Ammon's horn (tissue), 1 donor: ENCODE measurements around the gene NOL4L.

Experiments
- DNase-seq: peaks from one replicate; pipeline ENCODE4 v3.0.0-alpha.2; 2016; ENCODE audit warnings: low spot score

The NOL4L gene

GRCh38 chr20:32446301-32447100 lies 138.6 kb downstream of the NOL4L start:
- no peak for DNase-seq

DNA sequence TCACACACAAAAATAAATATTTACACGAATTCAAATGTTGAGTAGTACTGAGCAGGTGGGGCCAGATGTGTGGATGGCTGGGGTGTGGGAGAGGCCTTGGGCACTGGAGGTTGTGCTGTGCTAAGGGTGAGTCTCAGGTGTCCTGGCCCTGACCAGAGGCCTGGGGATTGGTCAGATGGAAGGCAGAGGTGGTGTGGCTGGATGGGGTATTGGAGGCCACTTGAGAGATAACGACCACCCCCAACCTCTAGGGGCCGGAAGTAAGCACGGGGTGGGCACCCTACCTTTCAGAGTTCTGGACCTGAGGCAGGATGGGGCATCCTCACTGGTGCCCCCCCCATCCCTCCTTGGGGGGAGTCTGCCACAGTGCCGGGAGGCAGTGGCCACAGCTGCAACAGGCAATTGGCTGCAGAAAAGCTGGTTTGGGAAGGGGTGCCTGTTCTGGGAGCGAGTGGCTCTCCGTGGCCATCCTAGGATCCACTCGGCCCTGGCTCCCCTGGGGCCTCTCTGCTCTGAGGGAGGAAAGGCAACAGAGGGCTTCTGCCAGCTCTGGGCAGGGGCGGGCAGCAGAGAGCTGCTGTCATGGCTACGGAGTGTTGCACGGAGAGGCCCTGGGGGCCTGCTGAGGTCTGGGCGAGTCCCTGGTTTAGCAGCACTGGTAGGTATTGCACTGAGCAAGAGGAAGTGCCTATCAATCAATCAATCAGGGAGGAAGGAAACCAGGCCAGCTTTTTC lies 139.4 kb downstream of the NOL4L start:
- peak; percentile 62 for DNase-seq

- DNase-seq, result no peak
Measured at GRCh38 chr20:32444474-32445220, 140.5 kb downstream of the NOL4L start.

DNA sequence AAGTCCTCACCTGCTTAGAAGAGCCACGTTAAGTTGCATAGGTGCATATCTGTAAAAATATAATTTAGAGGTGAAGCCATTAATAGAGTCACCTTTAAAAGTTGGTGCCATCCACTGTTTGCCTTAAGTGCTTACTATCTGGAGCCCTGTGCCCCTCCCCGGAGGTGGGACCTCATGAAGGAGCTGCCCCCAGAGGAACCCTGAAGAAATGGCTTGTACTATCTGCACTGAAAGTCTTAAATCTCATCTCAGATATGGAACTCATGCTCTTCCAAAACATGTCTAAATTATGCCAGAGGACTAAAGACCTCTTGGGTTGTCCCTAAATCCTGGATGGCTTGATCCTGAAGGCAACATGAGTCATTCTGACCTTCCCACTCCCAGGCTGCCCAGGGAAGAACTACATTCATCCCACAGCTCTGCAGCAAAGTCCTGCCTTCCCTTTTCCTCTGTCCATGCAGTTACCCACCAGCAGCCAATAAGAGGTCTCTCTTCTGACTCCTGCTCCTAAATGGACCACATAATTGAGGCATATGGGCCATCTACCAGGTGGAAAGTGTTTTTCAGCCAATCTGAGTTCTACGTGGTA lies 141.7 kb downstream of the NOL4L start:
- DNase-seq, result no peak

DNA sequence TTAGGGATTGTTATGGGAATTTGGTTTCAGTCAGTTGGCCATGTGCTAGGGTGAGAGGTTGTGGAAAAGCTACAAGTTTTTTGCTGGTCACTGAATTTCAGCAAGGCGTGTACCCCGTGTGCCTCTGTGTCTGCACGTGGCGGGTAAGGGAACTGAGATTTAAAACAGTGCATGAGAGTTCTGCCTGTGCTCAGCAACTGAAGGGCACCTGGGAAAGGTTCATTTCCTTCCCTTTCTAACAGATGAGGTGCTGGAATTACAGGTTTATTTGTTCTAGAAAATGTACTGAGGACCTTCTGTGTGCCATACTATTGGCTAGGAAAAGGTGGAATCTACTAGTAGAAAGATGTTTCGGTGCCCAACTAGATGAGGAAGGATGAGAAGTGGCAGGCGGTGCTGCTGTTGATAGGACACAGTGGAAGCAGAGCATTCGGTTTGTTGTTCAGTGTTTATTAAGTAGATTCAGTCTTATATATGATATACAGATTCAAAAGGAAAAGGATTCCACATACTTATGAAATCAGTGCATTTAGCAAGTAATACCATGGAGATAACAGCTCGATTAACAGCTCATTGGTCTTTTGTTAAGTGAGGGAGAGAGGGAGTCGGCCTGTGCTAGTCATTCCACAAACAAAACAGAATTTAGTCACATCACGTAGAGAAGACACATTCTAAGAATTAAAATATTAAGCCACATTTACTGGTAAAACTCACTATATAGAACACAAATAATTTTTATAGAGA lies 142.3 kb downstream of the NOL4L start:
- no peak for DNase-seq

- DNase-seq, result no peak
Measured at GRCh38 chr20:32441638-32442037, 143.5 kb downstream of the NOL4L start.

DNA sequence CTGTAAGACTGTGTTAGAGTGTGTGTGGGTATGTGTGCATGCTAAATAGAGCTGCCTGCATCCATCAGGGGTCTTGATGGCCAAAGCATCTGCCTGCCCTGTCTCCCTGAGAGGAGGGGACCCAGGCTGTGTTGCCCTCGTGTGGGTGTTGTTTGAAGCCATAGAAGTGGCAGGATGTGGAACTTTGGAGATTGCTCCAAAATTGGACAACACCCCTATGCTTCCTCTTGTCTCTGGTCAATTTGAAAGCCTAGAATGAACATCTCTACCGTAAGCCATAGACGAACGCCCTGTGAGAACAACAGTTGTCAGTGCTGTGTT lies 144.4 kb downstream of the NOL4L start:
- no peak for DNase-seq

GRCh38 chr20:32440069-32440757 lies 144.9 kb downstream of the NOL4L start:
- no peak for DNase-seq

GRCh38 chr20:32439132-32439829 lies 145.9 kb downstream of the NOL4L start:
- no peak for DNase-seq

- no peak for DNase-seq
Measured at GRCh38 chr20:32438331-32438858, 146.7 kb downstream of the NOL4L start.

- no peak for DNase-seq
Measured at GRCh38 chr20:32437391-32438074, 147.6 kb downstream of the NOL4L start.

DNA sequence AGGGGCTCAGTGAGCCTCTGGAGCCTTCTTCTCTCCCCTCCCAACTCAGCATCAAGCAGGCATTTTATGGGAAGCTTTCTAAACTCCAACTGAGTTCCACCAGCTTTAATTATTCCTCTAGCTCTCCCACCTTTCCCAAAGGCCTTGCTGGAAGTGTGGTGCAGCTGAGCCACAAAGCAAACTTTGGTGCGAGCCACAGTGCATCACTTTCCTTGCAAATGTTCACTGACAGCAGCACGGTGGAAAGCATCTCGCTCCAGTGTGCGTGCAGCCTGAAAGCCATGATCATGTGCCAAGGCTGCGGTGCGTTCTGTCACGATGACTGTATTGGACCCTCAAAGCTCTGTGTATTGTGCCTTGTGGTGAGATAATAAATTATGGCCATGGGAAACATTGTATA lies 148.2 kb downstream of the NOL4L start:
- DNase-seq, result no peak

- no peak for DNase-seq
Measured at GRCh38 chr20:32436142-32436861, 148.8 kb downstream of the NOL4L start.

DNA sequence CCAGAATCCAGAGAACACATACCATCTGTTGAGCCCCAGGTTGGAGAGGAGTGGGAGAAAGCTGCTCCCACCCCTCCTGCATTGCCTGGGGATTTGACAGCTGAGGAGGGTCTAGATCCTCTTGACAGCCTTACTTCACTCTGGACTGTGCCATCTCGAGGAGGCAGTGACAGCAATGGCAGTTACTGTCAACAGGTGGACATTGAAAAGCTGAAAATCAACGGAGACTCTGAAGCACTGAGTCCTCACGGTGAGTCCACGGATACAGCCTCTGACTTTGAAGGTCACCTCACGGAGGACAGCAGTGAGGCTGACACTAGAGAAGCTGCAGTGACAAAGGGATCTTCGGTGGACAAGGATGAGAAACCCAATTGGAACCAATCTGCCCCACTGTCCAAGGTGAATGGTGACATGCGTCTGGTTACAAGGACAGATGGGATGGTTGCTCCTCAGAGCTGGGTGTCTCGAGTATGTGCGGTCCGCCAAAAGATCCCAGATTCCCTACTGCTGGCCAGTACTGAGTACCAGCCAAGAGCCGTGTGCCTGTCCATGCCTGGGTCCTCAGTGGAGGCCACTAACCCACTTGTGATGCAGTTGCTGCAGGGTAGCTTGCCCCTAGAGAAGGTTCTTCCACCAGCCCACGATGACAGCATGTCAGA lies 149.6 kb downstream of the NOL4L start:
- DNase-seq, result no peak

- DNase-seq, result no peak
Measured at GRCh38 chr20:32434434-32434833, 150.7 kb downstream of the NOL4L start.

- DNase-seq, result no peak
Measured at GRCh38 chr20:32433311-32434021, 151.7 kb downstream of the NOL4L start.

DNA sequence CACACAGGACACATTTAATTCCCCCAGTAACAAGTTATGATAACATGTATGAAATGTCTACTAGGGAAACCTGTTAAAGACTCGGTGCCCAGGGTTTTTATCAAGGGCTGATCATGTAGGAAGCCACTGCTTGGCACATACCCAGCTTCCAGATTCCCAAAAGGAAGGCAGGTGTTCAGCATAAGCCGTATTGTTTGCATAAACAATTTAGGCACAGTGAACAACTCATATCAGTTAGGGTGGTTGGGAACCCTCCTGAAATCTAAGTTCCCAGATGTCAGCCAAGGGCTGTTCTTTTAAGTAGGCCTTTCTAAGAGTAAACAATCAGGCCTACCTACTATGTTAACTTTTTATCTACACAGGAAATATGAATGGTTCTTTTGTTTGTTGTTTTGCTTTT lies 152.9 kb downstream of the NOL4L start:
- DNase-seq, result no peak

- no peak for DNase-seq
Measured at GRCh38 chr20:32431457-32431856, 153.7 kb downstream of the NOL4L start.
